Stimulated activated naive CD8-positive, alpha-beta T cell treated with anti-CD3 and anti-CD28 coated beads, Interleukin-15, amount 100 ng/mL, for 72 hours (primary cell): ENCODE measurements around the gene SETBP1.

Source experiments
- ATAC-seq: fragments of 150-1000 bp; cut with Tn5 transposase; 2 replicates; pipeline ENCODE4 v1.10.0; 2021; ENCODE audit warnings: mild to moderate bottlenecking, moderate library complexity
- DNase-seq, 2 donors: peaks; one replicate each; pipeline ENCODE4 v3.0.0; 2021 to 2022
- H3K27ac Mint-ChIP-seq, 2 donors: one replicate each; pipeline ENCODE4 v1.8.0; 2022; ENCODE audit warnings: mild to moderate bottlenecking in 2 of 2, mixed read lengths in 2 of 2, moderate library complexity in 2 of 2
- H3K27me3 Mint-ChIP-seq: one replicate; pipeline ENCODE4 v1.8.0; 2022; ENCODE audit warnings: mixed read lengths
- H3K4me1 Mint-ChIP-seq: one replicate; pipeline ENCODE4 v1.8.0; 2022; ENCODE audit warnings: mild to moderate bottlenecking, mixed read lengths
- H3K4me3 Mint-ChIP-seq, 2 donors: one replicate each; pipeline ENCODE4 v1.8.0; 2022; ENCODE audit warnings: mild to moderate bottlenecking in 2 of 2, mixed read lengths in 2 of 2, moderate library complexity in 1 of 2
- H3K9me3 Mint-ChIP-seq, 2 donors: one replicate each; pipeline ENCODE4 v1.8.0; 2022; ENCODE audit warnings: mixed read lengths in 2 of 2

SETBP1 gene

DNA sequence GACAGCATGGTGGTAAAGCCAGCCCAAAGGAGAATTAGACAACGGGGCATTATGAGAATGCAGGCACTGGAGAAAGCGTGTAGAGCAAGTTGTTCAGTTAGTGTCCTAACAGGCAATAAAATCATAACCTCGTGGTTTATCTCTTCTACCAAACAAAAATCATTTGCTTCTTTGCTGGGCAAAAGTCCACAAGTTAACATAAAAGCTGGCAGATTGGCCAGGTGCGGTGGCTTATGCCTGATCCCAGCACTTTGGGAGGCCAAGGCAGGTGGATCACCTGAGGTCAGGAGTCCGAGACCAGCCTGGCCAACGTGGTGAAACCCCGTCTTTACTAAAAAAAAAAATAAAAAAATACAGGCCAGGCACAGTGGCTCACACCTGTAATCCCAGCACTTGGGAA is 364.1 kb downstream of the SETBP1 start:
- ATAC-seq = no peak
- no peak for DNase-seq
- H3K27me3 Mint-ChIP-seq = no peaks in the 10 kb centered on the region
- H3K9me3 Mint-ChIP-seq = no peaks in the 10 kb centered on the region
- H3K27ac Mint-ChIP-seq = no peak overlapping the region
- H3K4me3 Mint-ChIP-seq = no peak overlapping the region
- H3K4me1 Mint-ChIP-seq = no peaks in the 10 kb centered on the region

DNA sequence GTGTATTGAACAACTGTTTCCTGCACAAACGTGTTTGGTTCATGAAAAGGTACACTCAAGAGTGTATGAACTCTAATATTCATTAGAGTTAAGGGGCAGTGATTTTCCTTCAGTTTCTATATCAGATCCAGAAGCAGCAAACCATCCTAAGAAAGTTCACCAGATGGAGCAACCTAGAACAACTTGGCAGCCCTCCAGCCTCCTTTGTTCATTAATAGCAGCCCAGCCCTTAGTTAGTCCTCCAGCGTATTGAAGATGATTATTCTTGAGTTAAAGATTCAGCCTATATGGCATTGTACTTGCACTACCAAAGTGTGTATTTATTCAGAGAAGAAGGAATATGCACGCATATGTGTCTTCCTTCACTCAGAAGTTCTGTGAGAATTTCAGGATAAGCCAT is 365.5 kb downstream of the SETBP1 start:
- DNase-seq (no peak), ATAC-seq (no peak)
- Mint-ChIP-seq H3K9me3 (no peaks in the 10 kb centered on the region), H3K27me3 (no peaks in the 10 kb centered on the region), H3K4me1 (no peaks in the 10 kb centered on the region), H3K27ac (no peak overlapping the region), H3K4me3 (no peak overlapping the region)

DNA sequence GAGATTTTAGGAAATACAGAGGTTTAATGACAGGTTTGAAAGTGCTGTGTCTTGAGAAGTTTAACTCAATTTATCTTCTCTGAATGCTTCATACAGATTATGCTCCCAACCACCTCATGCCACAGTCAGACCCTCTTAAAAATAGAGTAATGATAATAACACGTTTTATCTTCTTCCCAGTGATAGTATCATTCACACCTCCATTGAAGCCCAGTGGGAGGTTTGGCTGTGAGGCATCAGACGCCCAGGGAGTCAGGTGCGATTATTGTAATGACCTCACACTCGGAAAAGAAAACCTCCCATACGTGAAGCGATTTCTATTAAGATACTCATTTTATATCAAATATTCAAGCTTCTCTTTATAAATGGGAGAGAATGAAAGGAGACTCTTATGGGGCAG is 366.3 kb downstream of the SETBP1 start:
- ATAC-seq = no peak
- no peak overlapping the region for H3K27ac Mint-ChIP-seq
- no peak overlapping the region for H3K4me3 Mint-ChIP-seq
- no peaks in the 10 kb centered on the region for H3K27me3 Mint-ChIP-seq
- no peaks in the 10 kb centered on the region for H3K4me1 Mint-ChIP-seq
- no peak for DNase-seq
- H3K9me3 Mint-ChIP-seq = no peaks in the 10 kb centered on the region

DNA sequence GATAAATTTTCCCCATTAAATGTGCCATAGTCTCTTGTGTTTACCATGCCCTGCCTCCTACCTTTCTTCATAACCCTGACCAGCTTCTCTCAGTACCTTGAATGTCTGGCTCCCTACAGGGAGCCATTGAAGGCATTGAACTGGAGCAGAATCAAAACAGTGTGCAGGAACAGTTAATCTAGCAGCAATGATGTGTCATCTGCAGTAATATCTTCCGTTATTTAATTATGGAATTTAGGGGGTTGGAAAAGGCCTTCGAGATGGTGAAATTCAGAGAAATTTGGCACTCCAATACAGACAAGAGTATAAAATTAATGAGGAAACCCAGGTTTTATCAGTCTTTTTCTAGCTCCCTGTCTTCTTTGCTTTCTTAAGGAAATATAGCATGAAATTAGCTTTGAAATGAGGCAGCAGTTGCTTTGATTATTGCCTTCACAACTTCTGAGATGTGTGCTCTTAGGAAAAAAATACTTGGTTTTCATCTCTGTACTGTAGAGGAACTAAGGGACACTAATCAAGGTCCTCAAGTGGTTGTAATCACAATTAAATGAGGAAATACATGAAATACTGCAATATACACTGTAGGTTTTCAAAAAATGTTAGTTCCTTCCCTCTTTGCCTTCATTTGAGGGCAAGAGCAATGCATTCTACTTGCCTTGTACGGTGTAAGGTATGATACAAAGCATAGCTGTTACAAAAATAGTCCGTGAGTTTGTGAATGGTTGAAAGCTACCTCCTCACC is 369.1 kb downstream of the SETBP1 start:
- Mint-ChIP-seq H3K4me3 (no peak overlapping the region), H3K27me3 (no peaks in the 10 kb centered on the region), H3K27ac (no peak overlapping the region), H3K9me3 (no peaks in the 10 kb centered on the region), H3K4me1 (no peaks in the 10 kb centered on the region)
- no peak for ATAC-seq
- DNase-seq = no peak

DNA sequence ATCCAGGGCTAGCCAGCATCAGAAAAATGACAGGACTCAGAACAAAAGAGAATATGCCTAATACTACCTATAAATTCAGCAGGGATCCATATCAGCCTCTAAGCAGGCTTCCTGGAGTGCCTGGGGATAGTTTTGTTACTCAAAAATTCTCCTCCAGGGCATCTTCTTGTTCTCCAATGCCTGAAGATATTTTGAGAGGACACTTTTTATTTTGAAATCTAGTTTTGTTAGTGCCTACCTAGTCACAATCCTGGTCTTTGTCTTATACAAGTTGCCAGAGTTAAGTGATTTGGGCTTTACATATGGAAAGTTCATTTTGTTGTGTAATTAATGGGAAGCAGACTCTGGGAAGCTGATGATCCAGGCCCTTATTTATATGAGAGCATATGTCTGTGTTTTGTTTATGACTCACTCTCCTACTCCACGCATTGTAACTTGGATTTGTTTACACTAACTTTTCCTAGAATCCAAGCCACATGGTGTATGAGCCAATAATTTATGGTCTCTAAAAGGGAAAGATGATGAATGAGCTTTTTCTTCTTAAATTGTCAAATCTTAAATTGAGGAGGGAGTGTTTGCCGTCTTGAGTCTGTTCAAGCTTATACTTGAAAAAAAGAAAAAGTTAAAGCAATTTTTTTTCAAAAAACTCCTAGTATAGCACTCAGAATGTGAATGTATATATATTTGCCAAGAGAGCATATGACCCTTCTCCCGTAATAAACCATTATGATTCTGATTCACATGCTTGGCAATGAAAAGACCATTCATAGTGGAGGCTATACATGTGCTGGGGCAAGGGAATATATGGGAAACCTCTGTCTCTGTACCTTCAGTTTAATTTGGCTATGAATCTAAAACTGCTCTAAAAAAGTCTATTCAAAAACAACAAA is 370.3 kb downstream of the SETBP1 start:
- H3K4me1 Mint-ChIP-seq = no peaks in the 10 kb centered on the region
- H3K9me3 Mint-ChIP-seq = no peaks in the 10 kb centered on the region
- no peak overlapping the region for H3K4me3 Mint-ChIP-seq
- DNase-seq (no peak), ATAC-seq (no peak)
- H3K27me3 Mint-ChIP-seq = no peaks in the 10 kb centered on the region
- no peak overlapping the region for H3K27ac Mint-ChIP-seq

DNA sequence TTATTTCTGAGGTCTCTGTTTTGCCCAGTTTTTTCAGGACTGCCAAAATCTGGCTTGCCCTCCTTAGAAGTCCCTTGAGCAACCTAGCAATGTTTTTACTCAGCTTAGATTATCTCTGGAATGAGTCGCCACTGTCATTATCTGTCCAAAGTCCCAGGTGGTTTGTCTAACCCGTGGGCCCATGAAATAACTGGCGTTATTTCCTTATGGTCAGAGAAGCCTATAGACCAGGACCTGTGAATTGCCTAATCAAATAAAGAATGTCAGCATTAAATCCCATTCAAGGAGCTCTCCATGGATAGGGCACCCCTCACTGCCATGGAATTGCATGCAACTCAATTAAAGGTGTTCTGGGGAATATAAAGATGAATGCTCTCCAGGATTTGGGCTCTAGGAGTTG is 373.9 kb downstream of the SETBP1 start:
- H3K27ac Mint-ChIP-seq = no peak overlapping the region
- H3K9me3 Mint-ChIP-seq = no peaks in the 10 kb centered on the region
- no peak overlapping the region for H3K4me3 Mint-ChIP-seq
- no peaks in the 10 kb centered on the region for H3K27me3 Mint-ChIP-seq
- no peak for DNase-seq
- H3K4me1 Mint-ChIP-seq = no peaks in the 10 kb centered on the region
- ATAC-seq = no peak

DNA sequence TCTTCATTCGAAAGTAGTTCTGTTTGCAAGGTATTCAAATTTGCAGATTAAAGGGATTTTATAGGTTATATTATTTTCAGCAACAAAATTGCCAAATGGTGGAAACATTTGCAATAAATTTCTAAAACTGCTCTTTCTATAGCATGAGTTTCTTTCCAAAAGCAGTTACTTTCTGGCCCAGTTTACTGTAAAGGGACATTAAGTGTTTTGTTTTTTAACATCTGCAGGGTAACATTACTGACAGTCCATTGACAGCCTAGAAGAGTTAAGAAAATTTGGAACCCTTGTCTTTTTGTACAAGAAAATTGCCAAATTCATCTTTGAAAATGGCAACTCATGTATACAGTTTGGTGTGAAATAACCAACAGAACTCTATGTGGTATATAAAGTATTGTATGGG is 375.1 kb downstream of the SETBP1 start:
- no peak overlapping the region for H3K4me3 Mint-ChIP-seq
- ATAC-seq (no peak), DNase-seq (no peak)
- no peaks in the 10 kb centered on the region for H3K9me3 Mint-ChIP-seq
- no peak overlapping the region for H3K27ac Mint-ChIP-seq
- no peaks in the 10 kb centered on the region for H3K27me3 Mint-ChIP-seq
- H3K4me1 Mint-ChIP-seq = no peaks in the 10 kb centered on the region

DNA sequence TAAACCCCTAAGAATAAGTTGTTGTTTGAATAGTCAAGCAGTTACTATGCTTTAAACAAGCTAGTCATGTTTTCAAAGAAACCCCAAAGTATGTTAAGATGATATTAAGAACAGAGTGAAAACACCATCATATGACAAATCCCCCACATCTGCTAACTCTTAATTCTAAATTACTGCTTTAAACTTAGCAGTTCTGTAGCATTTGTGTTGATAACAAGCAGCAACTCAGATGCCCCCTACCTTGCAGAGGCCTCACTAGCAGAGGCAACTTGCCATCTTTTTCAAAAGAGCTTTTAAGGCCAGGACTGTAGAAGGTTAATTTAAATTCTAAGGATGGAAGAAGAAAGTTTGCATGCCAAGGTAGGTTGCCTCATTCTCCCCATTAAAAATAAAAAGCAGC is 376.2 kb downstream of the SETBP1 start:
- no peak for DNase-seq
- no peak overlapping the region for H3K4me3 Mint-ChIP-seq

DNA sequence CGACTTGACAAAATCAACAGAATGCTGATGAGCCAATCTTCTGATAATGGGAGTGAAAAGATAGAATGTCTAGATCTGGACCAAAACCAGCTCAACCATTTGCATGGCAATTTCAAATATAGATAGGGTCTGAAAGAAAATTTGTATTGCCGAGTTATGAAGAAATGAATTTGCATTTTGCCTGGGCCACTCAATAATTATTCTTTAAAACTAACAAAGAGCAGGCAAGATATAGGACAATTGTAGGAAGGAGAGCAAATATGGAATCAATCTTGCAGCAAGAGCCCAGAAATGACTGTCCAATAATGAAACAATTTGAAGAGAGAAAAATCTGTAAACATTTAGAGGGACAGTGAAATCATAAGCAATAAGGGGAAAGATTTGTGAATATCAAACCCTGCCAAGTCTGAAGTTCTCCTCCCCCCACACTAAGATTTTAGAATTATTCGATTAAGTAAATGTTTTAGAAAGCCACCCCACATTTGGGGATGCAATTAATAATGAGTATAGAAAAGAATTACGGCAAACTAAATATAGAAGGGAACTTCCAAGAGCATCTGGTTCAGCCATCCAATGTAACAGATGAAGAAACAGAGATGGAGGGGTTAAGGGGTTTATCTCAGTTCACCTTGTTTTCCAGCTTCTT is 377.4 kb downstream of the SETBP1 start:
- Mint-ChIP-seq H3K4me3 (no peak overlapping the region), H3K27me3 (no peaks in the 10 kb centered on the region), H3K4me1 (no peaks in the 10 kb centered on the region), H3K27ac (no peak overlapping the region), H3K9me3 (no peaks in the 10 kb centered on the region)
- no peak for ATAC-seq
- no peak for DNase-seq

More for the DNA sequence above, 376.2 kb downstream of the SETBP1 start:
- Mint-ChIP-seq H3K27me3 (no peaks in the 10 kb centered on the region), H3K4me1 (no peaks in the 10 kb centered on the region), H3K9me3 (no peaks in the 10 kb centered on the region), H3K27ac (no peak overlapping the region)
- no peak for ATAC-seq

DNA sequence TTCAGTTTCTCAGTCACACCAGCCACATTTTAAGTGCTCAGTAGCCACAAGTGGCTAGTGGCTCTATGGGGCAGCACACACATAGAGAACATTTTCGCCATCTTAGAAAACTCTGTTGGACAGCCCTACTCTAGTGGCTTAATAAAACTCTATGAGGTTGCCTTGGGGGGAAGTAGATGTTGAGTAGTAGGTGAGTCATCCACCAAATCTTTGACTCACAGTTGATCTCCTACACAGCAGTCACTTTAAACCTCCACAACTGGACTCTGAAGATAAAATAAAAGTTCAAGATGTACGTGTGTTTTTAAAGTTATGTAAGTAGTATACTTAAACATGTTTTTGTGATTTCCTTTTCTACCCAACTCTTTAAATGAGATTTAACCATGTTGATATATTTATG is 379.0 kb downstream of the SETBP1 start:
- ATAC-seq (no peak), DNase-seq (no peak)
- Mint-ChIP-seq H3K27me3 (no peaks in the 10 kb centered on the region), H3K4me1 (no peaks in the 10 kb centered on the region), H3K4me3 (no peak overlapping the region), H3K9me3 (no peaks in the 10 kb centered on the region), H3K27ac (no peak overlapping the region)

DNA sequence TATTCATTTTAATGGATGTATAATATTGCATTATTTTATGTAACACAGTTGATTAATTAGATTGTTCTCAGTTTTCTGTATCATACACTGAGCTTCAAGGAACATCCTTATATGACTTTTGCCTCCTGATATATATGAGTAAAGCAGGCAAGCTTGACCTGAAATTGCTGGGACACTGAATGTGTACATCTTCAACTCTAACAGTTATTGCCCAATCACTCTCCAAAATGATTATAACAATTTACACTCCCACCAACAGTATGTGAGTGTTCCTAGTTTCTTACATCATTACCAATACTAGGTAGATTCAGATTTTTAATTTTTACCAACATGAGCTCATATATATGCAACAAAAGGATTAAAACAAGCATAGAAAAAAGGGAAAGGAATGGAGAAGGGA is 379.4 kb downstream of the SETBP1 start:
- no peaks in the 10 kb centered on the region for H3K27me3 Mint-ChIP-seq

DNA sequence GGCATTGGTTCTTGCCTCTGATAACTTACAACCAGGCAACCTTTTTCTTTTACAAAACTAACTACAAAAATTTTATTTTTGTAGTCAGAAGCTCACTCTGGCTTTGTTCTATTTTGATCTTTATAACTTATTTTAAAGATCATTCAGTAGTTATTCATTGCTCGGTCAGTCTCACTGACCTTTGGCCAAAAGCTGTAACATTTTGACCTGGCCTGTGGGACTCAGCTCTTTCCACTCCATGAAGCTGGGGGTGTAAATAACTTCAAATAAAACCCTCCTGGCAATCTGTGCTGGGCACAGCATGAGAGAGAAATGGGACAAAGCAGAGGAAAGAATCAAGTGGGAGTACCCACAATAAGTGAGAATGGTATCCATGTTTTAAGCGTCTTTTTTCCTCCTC is 380.7 kb downstream of the SETBP1 start:
- ATAC-seq (no peak), DNase-seq (no peak)
- H3K27me3 Mint-ChIP-seq = no peaks in the 10 kb centered on the region
- no peaks in the 10 kb centered on the region for H3K4me1 Mint-ChIP-seq
- peak overlapping the region in 1 of 2 donors; percentile 6 for H3K27ac Mint-ChIP-seq
- no peaks in the 10 kb centered on the region for H3K9me3 Mint-ChIP-seq
- no peak overlapping the region for H3K4me3 Mint-ChIP-seq

More for the DNA sequence above, 379.4 kb downstream of the SETBP1 start:
- no peak overlapping the region for H3K27ac Mint-ChIP-seq
- H3K4me1 Mint-ChIP-seq = no peaks in the 10 kb centered on the region
- ATAC-seq (no peak), DNase-seq (no peak)
- H3K9me3 Mint-ChIP-seq = no peaks in the 10 kb centered on the region
- no peak overlapping the region for H3K4me3 Mint-ChIP-seq

DNA sequence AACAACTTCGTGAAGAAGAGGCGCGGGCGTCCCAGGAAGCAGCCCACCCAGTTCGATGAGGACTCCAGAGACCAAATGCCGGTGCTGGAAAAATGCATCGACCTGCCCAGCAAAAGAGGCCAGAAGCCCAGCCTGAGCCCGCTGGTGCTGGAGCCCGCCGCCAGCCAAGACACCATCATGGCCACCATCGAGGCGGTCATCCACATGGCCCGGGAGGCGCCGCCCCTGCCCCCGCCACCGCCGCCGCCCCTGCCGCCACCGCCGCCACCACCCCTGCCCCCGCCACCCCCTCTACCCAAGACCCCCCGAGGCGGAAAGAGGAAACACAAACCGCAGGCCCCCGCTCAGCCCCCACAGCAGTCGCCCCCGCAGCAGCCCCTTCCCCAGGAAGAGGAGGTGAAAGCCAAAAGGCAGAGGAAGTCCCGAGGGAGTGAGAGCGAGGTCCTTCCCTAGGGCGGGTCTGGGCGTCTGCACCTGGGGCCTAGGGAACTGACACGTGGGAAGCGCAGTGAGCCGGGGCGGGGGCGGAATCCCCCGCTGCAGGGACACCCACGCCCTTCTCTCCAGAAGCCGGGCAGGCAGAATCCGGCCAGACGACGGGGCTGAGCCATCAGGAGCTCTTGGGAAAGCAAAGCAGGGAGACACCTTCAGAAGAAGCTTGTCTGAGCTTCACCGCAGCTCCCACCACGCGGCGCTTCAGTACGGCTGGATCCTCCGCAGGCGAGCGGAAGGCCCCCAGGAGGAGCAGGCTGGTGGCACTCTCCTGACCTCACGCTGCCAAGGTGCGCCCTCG is 382.8 kb downstream of the SETBP1 start:
- H3K9me3 Mint-ChIP-seq = no peaks in the 10 kb centered on the region
- H3K27me3 Mint-ChIP-seq = no peaks in the 10 kb centered on the region
- no peaks in the 10 kb centered on the region for H3K4me1 Mint-ChIP-seq
- H3K4me3 Mint-ChIP-seq = no peak overlapping the region
- DNase-seq (no peak), ATAC-seq (peak; percentile 35)
- H3K27ac Mint-ChIP-seq = no peak overlapping the region

DNA sequence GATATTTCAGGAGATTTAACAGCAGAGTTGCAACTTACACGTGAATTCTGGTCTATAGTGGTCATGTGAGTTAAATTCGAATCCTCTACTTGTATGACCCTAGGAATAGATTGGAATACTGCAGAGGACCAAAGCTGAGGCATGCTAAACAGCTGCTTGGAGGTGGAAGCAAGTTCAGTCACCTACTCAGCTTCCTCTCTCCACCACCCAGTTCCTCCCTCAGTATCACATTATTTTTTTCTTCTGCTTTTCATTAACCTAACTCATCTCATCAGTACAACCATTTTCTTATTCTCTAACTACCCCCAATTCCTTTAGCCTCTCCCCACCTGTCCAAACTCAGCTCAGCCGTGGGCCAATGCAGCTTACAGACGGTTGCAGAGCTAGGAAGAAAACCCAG is 385.5 kb downstream of the SETBP1 start:
- ATAC-seq (no peak), DNase-seq (no peak)
- Mint-ChIP-seq H3K27ac (peak overlapping the region in 1 of 2 donors; percentile 40), H3K4me1 (no peaks in the 10 kb centered on the region), H3K27me3 (no peaks in the 10 kb centered on the region), H3K4me3 (no peak overlapping the region), H3K9me3 (peaks cover 0 to 2% of the 10 kb centered on the region in 2 donors)

DNA sequence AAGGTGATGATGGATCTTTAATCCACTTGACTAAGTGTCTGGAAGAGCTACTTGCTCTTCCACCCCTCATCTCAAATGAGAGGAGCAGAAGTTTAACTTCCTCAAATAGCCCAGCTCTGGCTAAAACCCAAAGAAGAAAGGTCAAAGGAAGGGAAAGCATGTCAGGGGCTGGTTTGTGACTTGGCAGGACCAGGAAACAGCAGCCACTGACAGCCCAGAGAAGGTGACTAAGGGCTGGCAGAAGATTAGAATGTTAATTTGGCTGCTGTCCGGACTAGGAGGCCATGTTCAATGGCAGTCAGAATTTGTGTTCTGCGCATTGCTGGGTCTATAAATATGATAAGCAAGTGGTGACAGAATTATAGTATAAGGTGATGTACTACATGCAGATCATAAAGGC is 386.2 kb downstream of the SETBP1 start:
- H3K27ac Mint-ChIP-seq = no peak overlapping the region
- no peaks in the 10 kb centered on the region for H3K27me3 Mint-ChIP-seq
- H3K9me3 Mint-ChIP-seq = peaks cover 0 to 8% of the 10 kb centered on the region in 2 donors
- no peak overlapping the region for H3K4me3 Mint-ChIP-seq
- DNase-seq (no peak), ATAC-seq (no peak)
- H3K4me1 Mint-ChIP-seq = no peaks in the 10 kb centered on the region
